GM18498 (cell line): ENCODE measurements around the gene SHROOM3.

Source experiments
- ATAC-seq: cut with Tn5 transposase; IDR thresholded peaks from one replicate; pipeline ENCODE4 v1.9.1; 2021; ENCODE audit warnings: mild to moderate bottlenecking, moderate library complexity; ENCODE audit not compliant: unreplicated experiment

Gene SHROOM3

GRCh38 chr4:76654084-76654483 is 219.1 kb downstream of the SHROOM3 start:
- ATAC-seq: no peak

- ATAC-seq: no peak
Observed at GRCh38 chr4:76654791-76655190, 219.8 kb downstream of the SHROOM3 start.

GRCh38 chr4:76655566-76656479 is 220.8 kb downstream of the SHROOM3 start:
- no peak for ATAC-seq

GRCh38 chr4:76657443-76657842 is 222.4 kb downstream of the SHROOM3 start:
- ATAC-seq: no peak

GRCh38 chr4:76658231-76659102 is 223.4 kb downstream of the SHROOM3 start:
- ATAC-seq: peak; percentile 52

- ATAC-seq: peak; percentile 13
Observed at GRCh38 chr4:76659103-76659490, 224.1 kb downstream of the SHROOM3 start.

GRCh38 chr4:76663824-76664223 is 228.8 kb downstream of the SHROOM3 start:
- no peak for ATAC-seq

GRCh38 chr4:76665153-76665552 is 230.1 kb downstream of the SHROOM3 start:
- ATAC-seq: no peak

- no peak for ATAC-seq
Observed at GRCh38 chr4:76665721-76666120, 230.7 kb downstream of the SHROOM3 start.

GRCh38 chr4:76666944-76667532 is 232.0 kb downstream of the SHROOM3 start:
- ATAC-seq: peak; percentile 80

GRCh38 chr4:76670631-76671030 is 235.6 kb downstream of the SHROOM3 start:
- no peak for ATAC-seq

GRCh38 chr4:76673362-76673761 is 238.3 kb downstream of the SHROOM3 start:
- no peak for ATAC-seq

GRCh38 chr4:76674983-76675382 is 240.0 kb downstream of the SHROOM3 start:
- ATAC-seq: no peak

- no peak for ATAC-seq
Observed at GRCh38 chr4:76677571-76678326, 242.7 kb downstream of the SHROOM3 start.

- ATAC-seq: no peak
Observed at GRCh38 chr4:76679691-76680090, 244.7 kb downstream of the SHROOM3 start.

- ATAC-seq: peak; percentile 66
Observed at GRCh38 chr4:76680952-76681351, 245.9 kb downstream of the SHROOM3 start.

GRCh38 chr4:76681996-76682395 is 247.0 kb downstream of the SHROOM3 start:
- no peak for ATAC-seq

GRCh38 chr4:76683144-76683543 is 248.1 kb downstream of the SHROOM3 start:
- ATAC-seq: no peak

GRCh38 chr4:76687746-76688448 is 252.9 kb downstream of the SHROOM3 start:
- no peak for ATAC-seq

- no peak for ATAC-seq
Observed at GRCh38 chr4:76688619-76689144, 253.7 kb downstream of the SHROOM3 start.
